GM19438 (cell line): ENCODE measurements around the gene PRRG4.
"Not testable (repeated sequence)": the region's sequence is repeated elsewhere in the genome, so short reads cannot be mapped to it uniquely, and the experiment has no call there.

Experiments
- ATAC-seq: cut with Tn5 transposase; IDR thresholded peaks from one replicate; pipeline ENCODE4 v1.9.1; 2021; ENCODE audit warnings: low read depth; ENCODE audit not compliant: unreplicated experiment

The PRRG4 gene

DNA sequence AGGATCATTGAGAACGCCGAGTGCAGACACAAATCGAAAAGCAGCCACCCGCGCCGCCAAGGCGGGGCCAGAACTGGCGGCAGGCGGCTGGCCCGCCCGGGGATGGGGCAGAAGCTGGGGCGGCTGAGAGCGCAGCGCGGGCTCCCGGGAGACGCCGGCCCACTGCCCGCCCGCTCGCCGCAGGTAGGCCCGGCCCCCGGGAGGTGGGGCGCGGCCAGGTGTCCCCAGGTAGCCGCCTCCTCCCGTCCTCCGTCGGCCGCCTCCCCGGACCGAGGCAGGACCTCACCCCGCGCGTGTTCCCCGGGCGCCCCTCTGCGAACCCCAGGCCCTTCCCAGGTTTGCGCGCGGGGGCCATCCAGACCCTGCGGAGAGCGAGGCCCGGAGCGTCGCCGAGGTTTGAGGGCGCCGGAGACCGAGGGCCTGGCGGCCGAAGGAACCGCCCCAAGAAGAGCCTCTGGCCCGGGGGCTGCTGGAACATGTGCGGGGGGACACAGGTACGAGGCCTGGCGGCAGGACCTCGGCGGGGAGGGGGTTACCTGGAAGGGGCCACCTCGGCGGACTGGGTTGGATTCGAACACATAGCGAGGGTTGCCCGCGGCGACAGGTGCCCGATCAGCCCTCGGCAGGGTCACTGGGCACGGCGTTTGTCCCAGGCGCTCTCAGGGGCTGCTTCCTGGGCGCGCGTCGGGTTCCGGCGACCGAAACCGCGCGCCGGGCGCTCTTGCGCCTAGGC lies at the start of gene PRRG4:
Gene PRRG4 (plus strand): TSS at position 248 of the 733 bp plus-strand sequence. CDS start 603 bp downstream, outside the sequence.
- peak; percentile 74 for ATAC-seq

DNA sequence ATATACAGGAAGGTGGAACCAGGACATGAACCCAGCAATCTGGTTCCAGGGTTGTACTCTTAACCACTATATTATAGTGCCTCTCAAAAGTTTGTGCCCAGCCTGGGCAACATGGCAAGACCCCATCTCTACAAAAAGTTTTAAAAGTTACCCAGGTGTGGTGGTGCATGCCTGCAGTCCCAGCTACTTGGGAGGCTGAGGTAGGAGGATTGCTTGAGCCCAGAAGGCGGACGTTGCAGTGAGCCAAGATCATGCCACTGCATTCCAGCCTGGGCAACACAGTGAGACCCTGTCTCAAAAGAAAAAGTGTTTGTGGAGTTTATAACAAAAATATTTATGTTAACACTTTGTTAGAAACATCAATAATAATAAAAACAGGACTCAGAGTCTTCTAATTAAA lies 48.9 kb upstream of the PRRG4 start:
- not testable (repeated sequence) for ATAC-seq

DNA sequence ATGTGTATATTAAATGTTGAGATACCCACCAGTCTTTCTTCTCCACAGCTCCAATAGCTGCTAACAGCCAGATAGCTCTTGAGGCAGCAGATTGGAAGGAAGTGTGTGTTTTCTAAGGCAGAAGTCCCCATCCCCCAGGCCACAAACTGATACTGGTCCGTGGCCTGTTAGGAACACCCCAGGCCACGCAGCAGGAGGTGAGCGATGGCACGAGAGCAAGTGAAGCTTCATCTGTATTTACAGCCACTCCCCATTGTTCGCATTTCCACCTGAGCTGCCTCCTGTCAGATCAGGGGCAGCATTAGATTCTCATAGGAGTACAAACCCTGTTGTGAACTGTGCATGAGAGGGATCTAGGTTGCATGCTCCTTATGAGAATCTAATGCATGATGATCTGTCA lies 48.0 kb upstream of the PRRG4 start:
- ATAC-seq, result no peak

DNA sequence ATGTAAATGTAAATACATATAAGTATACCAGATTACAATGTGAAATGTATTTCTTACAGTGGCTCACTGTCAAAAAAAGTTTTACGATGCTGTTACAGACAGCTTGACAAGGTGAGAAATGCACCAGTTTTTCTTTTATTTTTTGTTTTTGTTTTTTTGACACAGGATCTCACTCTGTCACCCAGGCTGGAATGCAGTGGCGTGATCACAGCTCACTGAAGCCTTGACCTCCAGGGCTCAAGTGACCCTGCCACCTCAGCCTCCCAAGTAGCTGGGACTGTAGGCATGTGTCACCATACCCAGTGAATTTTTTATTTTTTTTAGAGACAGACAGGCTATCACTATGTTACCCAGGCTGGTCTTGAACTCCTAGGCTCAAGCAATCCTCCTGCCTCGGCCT lies 44.5 kb upstream of the PRRG4 start:
- ATAC-seq, result no peak

DNA sequence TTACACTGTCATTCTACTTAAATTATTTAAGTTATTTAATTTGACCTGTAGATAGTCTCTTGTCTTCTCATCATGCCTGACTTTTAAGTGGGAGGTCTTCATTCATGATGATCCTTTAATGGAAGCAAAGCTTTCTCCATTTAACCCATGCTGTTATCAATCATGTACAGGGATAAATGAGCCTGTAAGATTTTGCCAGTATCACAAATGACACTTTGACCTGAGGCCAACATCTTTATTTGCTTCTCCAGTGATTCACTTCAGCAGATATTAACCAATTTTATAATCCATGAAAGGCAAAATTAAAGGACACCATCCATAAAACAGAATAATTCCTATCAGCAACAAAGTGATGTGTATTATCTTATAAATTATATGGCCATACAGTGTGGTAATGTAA lies 42.9 kb upstream of the PRRG4 start:
- no peak for ATAC-seq

DNA sequence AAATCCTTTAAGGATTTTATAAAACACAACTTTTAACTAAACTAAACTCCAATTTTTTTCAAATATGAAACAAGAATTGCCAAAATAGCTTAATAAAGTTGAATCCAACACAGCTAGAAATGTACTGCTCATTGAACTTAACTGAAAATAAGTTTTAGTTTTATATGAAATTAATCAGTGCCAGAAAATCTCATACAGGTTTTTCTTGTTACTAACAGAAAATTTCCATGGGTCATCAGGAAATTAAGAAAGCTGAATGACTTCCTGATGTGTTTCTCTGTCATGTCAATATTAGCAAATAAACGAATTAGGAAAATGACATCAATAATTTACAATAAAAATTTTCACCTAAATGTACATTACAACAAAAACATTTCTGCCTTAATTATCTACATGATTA lies 38.8 kb upstream of the PRRG4 start:
- ATAC-seq, result no peak

DNA sequence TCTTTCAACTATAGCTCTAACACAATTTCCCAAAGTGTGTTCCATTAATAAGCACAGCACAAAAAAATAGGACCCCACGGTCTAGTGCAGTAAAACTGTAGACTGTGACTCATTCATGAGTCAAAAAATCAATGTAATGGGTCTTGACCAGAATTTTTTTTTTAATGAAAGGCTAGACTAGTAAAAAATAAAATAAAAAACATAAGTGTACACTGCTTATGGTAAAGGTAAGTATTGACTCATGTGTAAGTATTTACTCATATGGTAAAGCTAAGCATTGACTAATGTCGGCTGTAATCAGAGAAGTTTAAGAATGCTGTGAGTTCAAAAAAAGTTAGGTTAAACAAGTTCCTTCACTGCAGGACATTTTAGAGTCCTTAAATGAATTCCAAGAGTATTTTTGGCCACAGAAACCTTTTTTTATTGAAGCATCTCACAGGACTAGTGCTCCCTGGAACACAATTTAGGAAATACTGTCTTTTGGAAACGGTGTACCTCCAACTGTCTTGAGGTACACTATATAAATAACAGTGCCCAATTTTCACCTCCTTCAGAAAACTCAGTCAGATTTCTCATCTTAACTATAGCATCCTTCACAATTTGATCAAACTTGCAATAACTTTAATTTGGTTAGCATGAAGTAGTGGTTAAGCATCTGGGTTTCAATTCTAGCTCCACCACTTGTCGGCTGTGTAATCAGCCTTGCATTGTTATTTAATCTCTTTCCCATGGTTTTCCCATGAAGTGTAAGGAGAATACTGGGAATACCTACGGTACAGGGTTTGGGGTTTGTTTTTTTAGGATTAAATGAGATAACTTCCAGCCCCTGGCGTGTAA lies 37.4 kb upstream of the PRRG4 start:
- no peak for ATAC-seq

DNA sequence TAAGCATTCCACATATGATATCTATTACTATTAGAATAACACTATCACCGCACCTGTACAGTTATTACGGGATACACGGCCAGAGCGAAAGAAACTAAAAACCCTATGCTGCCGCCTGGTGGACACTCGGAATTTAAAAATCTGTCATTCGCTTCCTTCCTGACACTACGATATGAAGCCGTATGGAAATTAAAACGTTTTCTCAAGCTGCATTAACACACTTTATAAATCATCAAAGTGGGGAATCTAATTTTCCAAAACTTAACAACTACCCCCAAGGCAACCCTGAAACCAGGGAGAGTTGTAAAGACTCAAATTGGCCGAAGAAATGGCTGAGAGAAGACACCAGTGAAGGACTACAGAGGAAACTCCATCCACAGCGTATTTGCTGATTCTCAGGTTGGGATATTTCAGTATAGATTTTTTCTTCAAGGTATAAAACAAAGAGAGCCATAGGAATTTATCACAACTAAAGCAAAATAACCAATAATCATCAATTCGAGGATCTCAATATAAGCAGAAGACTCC lies 36.7 kb upstream of the PRRG4 start:
- no peak for ATAC-seq

DNA sequence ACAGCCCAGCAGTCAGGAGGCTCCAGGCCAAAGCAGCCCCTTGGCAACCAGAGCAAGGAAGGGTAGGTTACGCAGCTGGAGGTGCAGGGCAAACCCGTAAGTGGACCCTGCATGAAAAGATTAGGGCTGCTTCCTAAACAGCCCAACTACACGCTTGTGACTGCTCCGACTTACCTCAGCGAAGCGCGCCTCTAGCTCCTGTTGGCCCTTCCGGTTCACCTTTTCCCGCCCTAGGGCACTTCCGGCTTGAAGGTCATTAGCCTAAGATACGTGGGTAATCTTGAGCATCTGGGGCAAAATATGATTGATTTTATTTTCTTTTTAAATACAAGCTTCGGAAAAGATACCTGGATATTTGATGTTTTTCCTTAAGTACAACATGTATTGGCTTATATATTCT lies 35.3 kb upstream of the PRRG4 start, which contains the start of gene CCDC73:
Gene CCDC73 (minus strand): TSS at position 224 of the 400 bp plus-strand sequence. CDS start 34,419 bp downstream, outside the sequence.
- no peak for ATAC-seq

DNA sequence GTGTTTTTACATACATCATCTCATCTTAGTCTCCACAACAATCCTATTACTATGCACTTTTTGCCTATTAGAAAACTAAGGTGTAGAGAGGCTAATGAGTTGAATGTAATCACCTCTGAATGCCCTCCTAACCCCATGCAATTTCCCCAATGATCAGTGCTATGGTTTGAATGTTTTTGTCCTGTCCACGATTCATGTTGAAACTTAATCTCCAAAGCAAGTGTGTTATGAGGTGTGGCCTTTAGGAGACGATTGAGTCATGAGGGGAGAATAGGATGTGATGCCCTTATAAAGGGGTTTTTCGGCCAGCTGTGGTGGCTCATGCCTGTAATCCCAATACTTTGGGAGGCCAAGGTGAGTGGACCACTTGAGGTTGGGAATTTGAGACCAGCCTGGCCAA lies 33.3 kb upstream of the PRRG4 start:
- ATAC-seq, result no peak

DNA sequence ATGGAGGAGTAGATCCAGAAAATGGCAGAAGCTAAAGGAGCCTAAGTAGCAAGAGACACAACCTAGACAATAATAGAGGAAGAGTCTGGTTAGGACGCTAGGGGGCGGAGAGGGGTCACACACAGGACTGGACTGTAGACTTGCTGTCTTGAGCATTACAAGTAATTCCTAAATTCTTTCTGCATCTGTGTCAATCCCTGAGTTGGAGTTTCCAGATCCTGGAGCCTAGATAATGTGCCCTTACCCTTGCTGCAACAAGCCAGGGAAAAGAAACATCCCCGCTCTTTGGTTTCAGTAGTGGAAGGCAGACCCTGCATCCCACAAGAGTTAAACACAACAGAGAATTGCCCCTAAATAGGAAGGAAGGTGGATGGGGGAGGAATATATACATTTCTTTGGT lies 20.4 kb upstream of the PRRG4 start:
- ATAC-seq, result peak; percentile 92

DNA sequence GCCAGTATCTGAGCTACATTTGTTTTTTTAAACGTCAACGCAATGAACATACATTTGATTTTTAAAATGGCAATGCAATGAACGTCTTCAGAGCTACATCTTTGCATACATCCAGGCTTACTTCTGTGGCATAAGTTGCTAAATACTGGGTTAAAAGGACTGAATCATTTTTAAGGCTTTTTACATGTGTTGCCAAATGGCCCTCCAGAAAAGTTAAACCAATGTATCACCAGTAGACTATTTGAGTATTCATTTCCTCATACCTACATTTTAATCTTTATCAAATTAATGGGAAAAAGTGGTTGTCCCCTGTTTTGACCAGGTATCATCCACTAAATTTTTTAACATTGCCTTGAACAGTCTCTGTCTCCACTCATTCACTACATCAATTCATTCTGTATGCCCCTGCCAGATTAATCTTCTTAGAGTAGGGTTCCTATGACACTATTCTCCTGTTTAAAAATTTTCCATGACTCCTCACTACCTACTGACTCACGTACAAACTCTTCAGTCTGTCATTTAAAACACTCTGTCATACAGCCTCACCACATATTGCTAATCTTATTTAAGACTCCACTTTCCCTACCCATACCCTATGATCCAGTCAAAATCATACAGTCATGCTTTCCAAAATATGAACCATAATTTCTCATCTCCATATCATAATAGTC lies 12.4 kb upstream of the PRRG4 start:
- ATAC-seq, result no peak

DNA sequence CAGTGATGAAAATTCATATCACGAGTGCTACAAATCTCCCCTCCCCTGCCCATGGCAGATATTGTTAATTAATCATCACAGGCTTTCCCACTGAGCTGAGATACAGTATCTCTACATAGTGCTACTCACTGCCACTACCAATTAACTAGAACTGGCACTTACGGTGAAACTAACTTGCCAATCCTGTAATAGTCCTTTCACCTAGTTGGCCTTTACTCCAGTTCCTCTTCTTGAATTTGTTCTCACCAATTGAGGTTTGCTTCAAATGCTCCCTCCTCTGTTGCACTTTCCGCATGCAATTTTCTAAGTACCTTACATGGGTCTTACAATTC lies 11.9 kb upstream of the PRRG4 start:
- ATAC-seq, result no peak

DNA sequence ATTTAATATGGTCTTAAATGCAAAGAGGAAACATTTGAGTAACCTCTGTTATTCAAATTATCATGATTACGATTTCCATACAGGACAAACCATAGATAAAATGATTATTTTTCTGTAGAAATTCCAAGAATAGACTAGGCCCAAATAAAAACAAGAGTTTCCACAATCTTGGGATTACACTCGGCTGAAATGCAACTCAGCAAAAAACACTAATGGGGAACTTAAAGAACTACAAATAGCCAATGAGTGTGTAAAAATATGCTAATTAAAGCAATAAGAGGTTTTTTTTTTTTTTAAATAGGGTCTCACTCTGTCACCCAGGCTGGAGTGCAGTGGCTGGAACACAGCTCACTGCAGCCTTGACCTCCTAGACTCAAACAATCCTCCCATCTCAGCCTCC lies 10.5 kb upstream of the PRRG4 start:
- no peak for ATAC-seq

DNA sequence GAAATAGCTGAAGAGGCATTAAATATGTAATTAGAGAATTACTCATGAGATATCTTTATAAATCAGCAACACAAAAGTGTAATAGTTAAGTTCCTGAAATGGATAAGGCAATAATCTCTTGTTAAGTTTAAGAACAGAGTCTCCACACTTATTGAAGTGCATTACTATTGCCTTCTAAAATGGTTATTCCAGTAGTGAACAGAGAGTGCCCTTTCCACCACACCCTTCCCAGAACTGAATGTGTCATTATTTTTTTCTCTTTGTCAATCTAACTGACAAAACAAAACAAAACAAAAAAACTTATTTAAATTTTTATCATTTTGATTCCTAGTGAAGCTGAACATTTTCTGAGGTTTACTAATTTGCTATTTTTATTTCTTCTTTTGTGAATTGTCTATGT lies 9.2 kb upstream of the PRRG4 start:
- no peak for ATAC-seq

DNA sequence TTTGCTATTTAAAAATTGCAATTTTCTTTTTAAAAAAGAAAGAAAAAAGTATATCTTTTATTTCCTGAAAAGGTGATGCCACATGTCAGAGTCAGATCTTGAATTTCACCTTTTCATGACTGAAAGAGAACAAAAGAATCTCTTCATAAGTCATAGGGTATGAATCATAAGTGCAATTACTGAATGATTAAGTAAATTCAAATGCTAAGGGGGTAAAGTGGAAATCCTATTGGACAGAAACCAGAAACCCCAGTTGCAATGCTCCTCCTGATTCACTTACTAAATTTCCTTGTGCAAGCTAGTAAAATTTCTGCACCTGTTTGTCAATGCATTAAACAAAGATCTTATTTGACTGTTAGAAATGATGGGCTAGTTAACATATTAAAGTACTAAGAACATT lies 8.2 kb upstream of the PRRG4 start:
- no peak for ATAC-seq

DNA sequence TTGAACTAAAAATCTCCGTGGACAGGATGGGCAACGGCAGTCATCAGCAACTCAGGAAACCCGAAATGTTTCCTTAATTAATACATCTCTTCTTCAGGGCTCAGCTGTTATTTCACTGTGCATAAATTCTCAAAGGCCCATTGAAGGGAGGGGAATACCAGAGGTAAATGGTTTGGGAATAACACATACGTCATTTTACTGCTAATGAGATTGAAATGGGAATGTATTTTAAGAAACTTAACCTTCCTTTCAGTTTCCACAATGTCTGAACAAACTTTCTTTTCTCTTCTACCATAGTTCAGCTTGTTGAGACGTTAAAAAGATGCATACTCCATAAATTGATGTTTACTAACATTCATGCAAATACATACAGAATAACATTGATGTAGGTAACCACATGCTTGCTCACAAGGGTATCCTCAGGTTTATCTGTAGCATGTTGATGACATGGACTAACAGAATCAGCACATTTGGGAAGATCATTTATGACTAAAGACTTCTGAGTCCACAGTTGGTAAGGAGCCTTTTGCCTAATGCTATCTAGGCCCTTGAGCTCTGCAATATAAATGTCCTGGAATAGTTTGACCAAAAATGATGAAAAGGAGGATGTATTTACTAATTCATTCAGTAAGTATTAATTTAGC lies 7.7 kb upstream of the PRRG4 start:
- ATAC-seq, result no peak

DNA sequence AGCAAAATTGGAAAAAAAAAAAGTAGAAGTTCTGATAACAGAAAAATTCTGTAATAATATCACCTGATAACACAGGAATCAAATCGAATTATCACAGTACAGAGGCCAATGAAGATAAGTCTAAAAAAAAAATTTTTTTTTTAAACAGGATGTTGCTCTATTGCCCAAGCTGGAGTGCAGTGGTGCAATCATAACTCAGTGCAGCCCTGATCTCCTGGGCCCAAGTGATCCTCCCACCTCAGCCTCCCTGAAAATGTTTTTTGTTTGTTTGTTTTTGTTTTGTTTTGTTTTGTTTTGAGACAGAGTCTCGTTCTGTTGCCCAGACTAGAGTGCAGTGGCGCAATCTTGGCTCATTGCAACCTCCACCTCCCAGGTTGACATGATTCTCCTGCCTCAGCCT lies 6.1 kb upstream of the PRRG4 start:
- ATAC-seq, result not testable (repeated sequence)

DNA sequence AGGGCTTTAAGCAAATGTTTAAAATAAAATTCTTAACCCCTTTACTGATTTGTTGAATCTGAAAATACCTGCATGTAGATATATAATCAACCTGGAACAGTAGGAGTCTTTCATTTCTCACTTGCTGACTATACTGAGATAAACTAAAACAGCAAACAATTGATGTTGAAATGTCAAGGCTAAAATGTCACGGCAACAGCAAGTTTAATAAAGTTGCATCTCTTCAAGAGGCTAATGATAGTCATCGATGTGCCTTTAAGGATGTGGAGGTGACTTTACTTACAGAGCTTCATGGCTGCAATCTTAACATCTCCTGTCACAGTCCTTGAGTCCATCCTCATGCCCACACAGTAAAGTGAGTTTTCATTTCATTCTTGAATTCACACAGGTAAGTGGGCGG lies 3.6 kb upstream of the PRRG4 start:
- ATAC-seq, result no peak

DNA sequence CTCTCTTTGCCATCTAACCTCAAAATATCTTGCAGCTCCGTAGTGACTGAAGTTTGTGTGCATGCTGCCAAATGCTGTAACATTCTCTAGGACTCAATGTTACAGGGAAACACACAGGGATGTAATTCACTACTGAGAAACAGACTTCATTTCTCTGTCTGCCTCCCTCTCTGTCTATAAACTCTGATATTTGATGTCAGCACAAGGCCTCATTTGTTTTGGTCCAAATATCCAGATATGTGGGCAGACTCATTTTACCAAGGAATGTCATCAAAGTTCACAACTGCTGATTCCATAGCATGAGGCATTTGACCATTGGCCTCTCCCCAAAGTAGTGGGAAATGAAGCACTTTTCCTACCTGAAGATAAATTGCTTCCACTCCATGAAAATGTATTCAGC lies 2.5 kb upstream of the PRRG4 start:
- no peak for ATAC-seq
